ENCODE data around the gene THOP1. TPM values are rescaled to one million over a fixed set of nuclear protein-coding genes. Genes with fewer than 3 reads are reported as not detected.

THOP1 gene
- total and polyA plus RNA-seq, 4 donors, result 23.8 to 71.9 (median 64.6) TPM

GRCh38 chr19:2850256-2850925 is 65.1 kb downstream of the THOP1 start:
- Histone ChIP-seq H3K36me3 (ENCODE audit: control insufficient read depth in 4 of 4, insufficient read depth in 4 of 4, low read length in 4 of 4) (peaks cover 18 to 77% (median 54%) of the 10 kb centered on the region in 4 donors), H3K27me3 (ENCODE audit: control insufficient read depth in 3 of 3, insufficient read depth in 3 of 3, low read length in 2 of 3) (no peaks in the 10 kb centered on the region), H3K27ac (ENCODE audit: low read depth in 1 of 2, low read length in 1 of 2) (no peak overlapping the region), H3K9me3 (ENCODE audit: control insufficient read depth in 4 of 4, insufficient read depth in 3 of 4, low read length in 3 of 4) (peaks cover 21 to 61% (median 35%) of the 10 kb centered on the region in 4 donors), H3K4me1 (ENCODE audit: control insufficient read depth in 5 of 5, insufficient read depth in 5 of 5, low read length in 5 of 5) (peaks cover 0 to 3% (median 0%) of the 10 kb centered on the region in 5 donors), H3K9ac (ENCODE audit: insufficient read depth in 1 of 2, low read length in 2 of 2) (no peak overlapping the region), H3K4me3 (no peak overlapping the region)
- TF ChIP-seq CTCF (IDR thresholded peaks at IDR 0.05; ENCODE audit: control extremely low read depth, extremely low read depth), result no peak
- ATAC-seq (ENCODE audit: insufficient read depth, low FRiP score) (no peak), DNase-seq (no peak)
- 85 to 94% methylated on average over 3 of the region's 3 CpGs for WGBS, 2 donors

- Histone ChIP-seq H3K9me3 (ENCODE audit: control insufficient read depth in 4 of 4, insufficient read depth in 3 of 4, low read length in 3 of 4) (peaks cover 21 to 63% (median 30%) of the 10 kb centered on the region in 4 donors), H3K4me1 (ENCODE audit: control insufficient read depth in 5 of 5, insufficient read depth in 5 of 5, low read length in 5 of 5) (no peaks in the 10 kb centered on the region), H3K27ac (ENCODE audit: low read depth in 1 of 2, low read length in 1 of 2) (no peak overlapping the region), H3K9ac (ENCODE audit: insufficient read depth in 1 of 2, low read length in 2 of 2) (no peak overlapping the region), H3K36me3 (ENCODE audit: control insufficient read depth in 4 of 4, insufficient read depth in 4 of 4, low read length in 4 of 4) (peaks cover 18 to 63% (median 52%) of the 10 kb centered on the region in 4 donors), H3K27me3 (ENCODE audit: control insufficient read depth in 3 of 3, insufficient read depth in 3 of 3, low read length in 2 of 3) (no peaks in the 10 kb centered on the region), H3K4me3 (no peak overlapping the region)
- no peak for ATAC-seq (ENCODE audit: insufficient read depth, low FRiP score)
- DNase-seq, result no peak
- no peak for TF ChIP-seq CTCF (IDR thresholded peaks at IDR 0.05; ENCODE audit: control extremely low read depth, extremely low read depth)
- 95 to 98% methylated on average over 10 of the region's 10 CpGs for WGBS, 2 donors
Observed at GRCh38 chr19:2852598-2852997, 67.3 kb downstream of the THOP1 start.

- WGBS, 2 donors, result 98 to 99% methylated on average over 11 of the region's 11 CpGs
- Histone ChIP-seq H3K4me1 (ENCODE audit: control insufficient read depth in 5 of 5, insufficient read depth in 5 of 5, low read length in 5 of 5) (no peaks in the 10 kb centered on the region), H3K27me3 (ENCODE audit: control insufficient read depth in 3 of 3, insufficient read depth in 3 of 3, low read length in 2 of 3) (no peaks in the 10 kb centered on the region), H3K4me3 (no peak overlapping the region), H3K27ac (ENCODE audit: low read depth in 1 of 2, low read length in 1 of 2) (no peak overlapping the region), H3K9me3 (ENCODE audit: control insufficient read depth in 4 of 4, insufficient read depth in 3 of 4, low read length in 3 of 4) (peaks cover 21 to 60% (median 31%) of the 10 kb centered on the region in 4 donors), H3K36me3 (ENCODE audit: control insufficient read depth in 4 of 4, insufficient read depth in 4 of 4, low read length in 4 of 4) (peaks cover 18 to 60% (median 52%) of the 10 kb centered on the region in 4 donors), H3K9ac (ENCODE audit: insufficient read depth in 1 of 2, low read length in 2 of 2) (no peak overlapping the region)
- ATAC-seq (ENCODE audit: insufficient read depth, low FRiP score) (no peak), DNase-seq (no peak)
- TF ChIP-seq CTCF (IDR thresholded peaks at IDR 0.05; ENCODE audit: control extremely low read depth, extremely low read depth), result no peak
Observed at GRCh38 chr19:2853015-2853606, 67.8 kb downstream of the THOP1 start.

Measured in lung (tissue), 12 donors.